LNCaP clone FGC (cell line): ENCODE results near the gene LY6G6F.

ENCODE experiments used
- DNase-seq: peaks from one replicate; pipeline ENCODE4 v3.0.0-alpha.2; 2011; ENCODE audit warnings: low read depth
- H3K4me3 ChIP-seq: 2 replicates; pipeline ENCODE4 v1.5.1; 2011; ENCODE audit warnings: mild to moderate bottlenecking, low read depth, low read length, control low read depth
- CTCF ChIP-seq: IDR thresholded peaks from 2 replicates; pipeline ENCODE4 v1.5.1; 2012; ENCODE audit warnings: mild to moderate bottlenecking; ENCODE audit not compliant: control insufficient read depth, insufficient read depth; ENCODE audit errors: extremely low read depth

The LY6G6F gene

DNA sequence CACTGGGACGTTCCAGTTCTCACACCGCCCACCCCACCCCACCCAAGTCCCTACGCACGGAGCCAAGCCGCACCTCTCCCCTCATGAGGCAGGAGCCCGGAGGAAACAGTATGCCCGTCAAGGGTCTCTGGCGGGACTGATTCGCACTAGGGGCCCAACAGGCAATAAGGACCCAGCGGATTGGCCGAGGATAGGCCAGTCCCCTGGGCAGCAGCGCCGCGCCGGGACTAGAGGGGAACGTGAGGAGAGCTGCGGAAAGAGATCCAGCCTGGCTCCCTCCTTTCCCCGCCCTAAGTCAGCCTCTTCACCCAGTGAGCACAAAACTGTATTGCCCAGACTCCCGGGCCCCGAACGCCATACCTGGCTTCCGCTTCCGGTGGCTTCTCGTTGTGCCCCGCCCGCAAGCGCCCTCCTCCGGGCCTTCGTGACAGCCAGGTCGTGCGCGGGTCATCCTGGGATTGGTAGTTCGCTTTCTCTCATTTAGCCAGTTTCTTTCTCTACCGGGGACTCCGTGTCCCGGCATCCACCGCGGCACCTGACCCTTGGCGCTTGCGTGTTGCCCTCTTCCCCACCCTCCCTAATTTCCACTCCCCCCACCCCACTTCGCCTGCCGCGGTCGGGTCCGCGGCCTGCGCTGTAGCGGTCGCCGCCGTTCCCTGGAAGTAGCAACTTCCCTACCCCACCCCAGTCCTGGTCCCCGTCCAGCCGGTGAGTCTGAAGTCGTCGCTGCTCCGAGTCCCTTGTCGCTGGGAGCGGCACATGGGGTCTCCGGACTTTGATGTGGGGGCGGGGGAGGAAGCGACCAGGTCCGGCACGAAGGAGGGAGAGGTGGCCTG, 40.9 kb upstream of the LY6G6F start, which contains the start of gene CSNK2B:
CSNK2B (plus strand) TSS at position 580 of the 836 bp plus-strand sequence. CDS start 752 bp downstream, outside the sequence.
- peak; percentile 93 for DNase-seq
- no peak for TF ChIP-seq CTCF

DNA sequence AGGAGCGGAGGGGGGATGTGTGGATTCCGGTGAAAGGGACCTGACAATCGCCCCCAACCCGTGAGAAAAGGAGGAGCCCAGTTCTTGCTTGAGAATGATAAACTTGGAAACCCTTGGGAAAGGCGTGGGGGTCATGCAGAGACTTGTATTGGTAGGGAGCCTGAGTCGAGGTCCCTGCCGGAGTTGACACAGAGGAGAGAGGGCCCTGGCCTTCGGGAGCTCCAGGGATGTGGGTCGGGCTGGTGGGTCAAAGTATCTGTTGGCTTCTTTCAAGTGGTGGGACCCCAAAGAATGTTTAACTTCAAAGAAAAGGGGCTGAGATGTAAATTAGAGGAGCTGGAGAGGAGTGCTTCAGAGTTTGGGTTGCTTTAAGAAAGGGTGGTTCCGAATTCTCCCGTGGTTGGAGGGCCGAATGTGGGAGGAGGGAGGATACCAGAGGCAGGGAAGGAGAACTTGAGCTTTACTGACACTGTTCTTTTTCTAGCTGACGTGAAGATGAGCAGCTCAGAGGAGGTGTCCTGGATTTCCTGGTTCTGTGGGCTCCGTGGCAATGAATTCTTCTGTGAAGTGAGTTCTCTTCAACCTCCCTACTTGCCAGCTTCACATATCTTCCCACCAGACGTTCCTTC, 40.2 kb upstream of the LY6G6F start:
- no peak for DNase-seq
- no peak for TF ChIP-seq CTCF

More for the DNA sequence above, 40.9 kb upstream of the LY6G6F start, which contains the start of gene CSNK2B:
- H3K4me3 ChIP-seq: peak within 1 kb of the TSS; percentile 76

GRCh38 chr6:31669676-31670075, 37.0 kb upstream of the LY6G6F start, which contains the start of gene LY6G5B:
Gene LY6G5B (plus strand): TSS chr6:31669976. CDS start chr6:31670951, 975 bp downstream.
- no peak for TF ChIP-seq CTCF
- DNase-seq: no peak
- H3K4me3 ChIP-seq: no peak within 1 kb of the TSS

More for the DNA sequence above, 40.2 kb upstream of the LY6G6F start:
- H3K4me3 ChIP-seq: peak overlapping the region; percentile 76

DNA sequence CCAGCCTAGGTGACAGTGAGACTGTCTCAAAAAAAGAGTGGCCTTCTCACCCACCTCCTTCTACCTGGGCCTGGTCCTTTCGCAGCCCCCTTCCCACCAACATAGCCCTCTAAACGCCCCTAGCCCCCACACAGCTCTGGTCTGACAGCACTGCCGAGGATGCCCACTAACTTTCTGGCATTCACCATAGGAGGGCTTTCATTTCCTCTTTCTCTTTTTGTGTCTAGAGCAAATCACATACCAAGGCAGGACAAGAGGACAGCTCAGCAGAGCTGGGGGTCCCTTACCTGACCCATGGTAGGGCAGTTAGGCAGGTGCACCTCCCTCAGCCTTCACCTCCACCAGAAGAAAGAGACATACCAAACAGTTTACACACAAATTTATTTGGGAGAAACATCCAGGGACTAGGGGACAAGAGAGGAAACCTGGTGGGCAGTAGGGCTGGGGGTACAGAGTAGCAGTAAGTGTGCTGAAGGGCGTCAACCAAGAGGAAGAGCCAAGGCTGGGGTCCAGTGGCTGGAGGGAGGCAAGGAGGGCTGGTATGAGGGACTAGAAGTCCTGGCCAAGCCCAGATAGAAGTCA, 30.3 kb upstream of the LY6G6F start:
- DNase-seq: no peak
- TF ChIP-seq CTCF: no peak
- H3K4me3 ChIP-seq: no peak overlapping the region

GRCh38 chr6:31676904-31677303, 29.8 kb upstream of the LY6G6F start:
- TF ChIP-seq CTCF: no peak
- H3K4me3 ChIP-seq: no peak overlapping the region
- DNase-seq: no peak

DNA sequence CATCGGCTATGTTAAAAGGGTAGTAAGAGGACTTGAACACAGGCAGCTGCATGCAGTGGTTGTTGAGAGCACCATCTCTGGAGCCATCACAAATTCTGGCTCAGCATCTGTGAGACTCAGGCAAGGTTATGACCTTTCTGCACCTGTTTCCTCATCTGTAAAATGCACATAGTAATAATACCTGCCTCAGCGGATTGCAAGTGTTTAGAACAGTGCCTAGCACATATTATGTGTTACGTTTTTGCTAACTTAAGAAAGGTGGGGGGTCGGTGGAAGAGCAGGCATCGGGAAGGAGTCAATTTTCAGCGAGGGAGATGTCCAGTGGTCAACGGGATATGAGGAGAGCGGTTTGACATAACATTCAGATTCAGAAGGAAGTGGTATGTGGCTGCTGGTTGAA, 28.7 kb upstream of the LY6G6F start:
- no peak for DNase-seq
- no peak overlapping the region for H3K4me3 ChIP-seq
- no peak for TF ChIP-seq CTCF
